ENCODE data around the gene FDX2. TPM values are rescaled to one million over a fixed set of nuclear protein-coding genes. Genes with fewer than 3 reads are reported as not detected.

Gene FDX2
- total RNA-seq, 2 donors from 2014 or later = 14.1 to 18.2 TPM

DNA sequence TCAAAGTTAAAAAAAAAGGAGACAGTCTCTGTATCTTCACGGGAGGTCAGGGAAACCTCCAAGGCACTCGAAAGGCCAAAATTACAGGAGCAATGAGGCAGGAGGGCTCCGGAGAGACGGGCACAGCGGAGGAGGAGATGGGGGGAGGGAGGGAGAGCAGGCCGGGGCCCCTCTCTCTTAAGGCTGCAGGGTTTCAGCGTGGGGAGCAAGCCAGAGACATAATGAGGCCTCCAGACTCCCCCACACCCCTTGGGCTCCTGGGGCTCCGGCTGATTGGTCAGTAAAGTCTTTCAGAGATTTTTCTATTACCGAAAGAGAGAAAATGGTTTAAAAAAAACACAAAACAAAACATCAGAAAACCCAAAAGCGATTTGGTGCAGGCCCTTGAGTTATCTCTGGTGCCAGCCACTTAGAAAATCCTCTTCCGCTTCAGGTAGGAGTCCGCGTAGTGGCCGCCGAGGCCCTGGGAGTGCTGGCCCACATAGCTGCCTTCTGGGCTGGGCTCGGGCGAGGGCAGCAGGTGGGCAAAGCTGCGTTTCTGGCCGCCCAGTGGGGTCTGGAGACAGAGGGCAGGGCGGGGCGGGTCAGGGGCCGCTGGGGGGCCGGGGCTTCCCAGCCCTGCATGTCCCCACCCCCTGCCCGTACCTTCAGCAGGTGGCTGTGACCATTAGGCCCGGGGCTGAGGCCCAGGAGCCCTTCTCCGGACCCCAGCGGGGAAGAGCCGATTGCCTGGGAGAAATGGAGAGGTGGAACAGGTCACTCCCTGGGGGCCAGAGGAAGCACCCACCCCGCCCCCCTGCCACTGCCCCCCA is 1.4 kb upstream of the FDX2 start:
- intact Hi-C loops (cut with DNase I) = no loop called here
- ATAC-seq (no peak), DNase-seq (no peak)

GRCh38 chr19:10316229-10317044 is 622 bp upstream of the FDX2 start:
- intact Hi-C loops (cut with DNase I) = no loop called here
- ATAC-seq = peak in 1 of 2 donors; percentile 3

GRCh38 chr19:10309423-10309822 is 6.4 kb downstream of the FDX2 start, which contains the start of gene ZGLP1:
Gene ZGLP1 (minus strand): TSS chr19:10309815.
- intact Hi-C loops (cut with DNase I) = no loop called here
- ATAC-seq (no peak), DNase-seq (no peak)

More at GRCh38 chr19:10316229-10317044, 622 bp upstream of the FDX2 start:
- no peak for DNase-seq

DNA sequence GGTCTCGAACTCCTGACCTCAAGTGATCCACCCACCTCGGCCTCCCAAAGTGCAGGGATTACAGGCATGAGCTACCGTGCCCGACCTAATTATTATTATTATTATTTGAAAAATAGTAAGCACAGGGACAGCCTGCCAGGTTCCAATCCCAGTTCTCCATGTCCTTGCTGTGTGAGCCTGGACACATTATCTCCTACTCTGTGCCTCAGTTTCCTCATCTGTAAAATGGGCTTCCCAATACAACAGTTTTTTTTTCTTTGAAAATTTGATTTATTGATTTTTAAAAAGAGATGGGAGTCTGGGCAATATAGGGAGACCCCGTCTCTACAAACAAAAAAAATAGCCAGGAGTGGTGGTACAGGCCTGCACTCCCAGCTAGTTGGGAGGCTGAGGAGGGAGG is 9.5 kb downstream of the FDX2 start:
- ATAC-seq (no peak), DNase-seq (no peak)
- intact Hi-C loops (cut with DNase I) = no loop called here

DNA sequence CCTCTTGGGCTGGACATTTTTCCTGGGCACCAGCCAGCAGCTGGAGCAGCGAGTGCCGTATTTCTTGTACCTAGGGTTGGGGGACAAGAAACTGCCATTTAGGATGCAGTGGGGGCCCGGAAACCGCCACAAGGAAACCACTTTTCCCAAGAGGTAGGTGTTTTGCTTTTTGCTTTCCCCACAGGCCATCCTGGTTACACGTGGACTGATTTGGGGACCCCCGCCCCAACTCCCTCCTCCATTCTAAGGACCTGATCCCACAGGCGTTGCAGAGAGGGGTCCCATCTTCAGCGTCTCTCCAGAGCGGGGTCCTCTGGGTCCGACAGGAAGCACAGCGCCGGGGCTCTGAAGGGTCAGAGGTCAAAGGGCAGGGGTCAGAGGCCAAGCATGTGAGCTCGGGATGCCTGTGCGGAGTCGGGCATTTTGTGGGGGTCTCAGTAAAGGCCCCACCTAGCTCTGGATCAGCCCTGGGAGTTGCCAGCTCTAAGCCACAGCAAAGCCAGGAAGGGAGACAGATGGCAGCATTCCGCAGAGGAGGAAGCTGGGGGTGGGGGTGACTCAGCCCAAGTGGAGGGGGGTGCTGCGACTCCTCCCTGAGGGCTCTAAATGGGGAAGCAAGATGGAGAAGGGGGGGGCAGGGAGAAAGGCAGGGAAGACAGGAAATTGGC is 10.5 kb downstream of the FDX2 start:
- ATAC-seq (peak; percentile 38 to 40), DNase-seq (no peak)
- intact Hi-C loops (cut with DNase I) = no loop called here

GRCh38 chr19:10299545-10300458 is 16.0 kb downstream of the FDX2 start:
- intact Hi-C loops (cut with DNase I) = no loop called here
- no peak for DNase-seq
- ATAC-seq = peak in 1 of 2 donors; percentile 21

DNA sequence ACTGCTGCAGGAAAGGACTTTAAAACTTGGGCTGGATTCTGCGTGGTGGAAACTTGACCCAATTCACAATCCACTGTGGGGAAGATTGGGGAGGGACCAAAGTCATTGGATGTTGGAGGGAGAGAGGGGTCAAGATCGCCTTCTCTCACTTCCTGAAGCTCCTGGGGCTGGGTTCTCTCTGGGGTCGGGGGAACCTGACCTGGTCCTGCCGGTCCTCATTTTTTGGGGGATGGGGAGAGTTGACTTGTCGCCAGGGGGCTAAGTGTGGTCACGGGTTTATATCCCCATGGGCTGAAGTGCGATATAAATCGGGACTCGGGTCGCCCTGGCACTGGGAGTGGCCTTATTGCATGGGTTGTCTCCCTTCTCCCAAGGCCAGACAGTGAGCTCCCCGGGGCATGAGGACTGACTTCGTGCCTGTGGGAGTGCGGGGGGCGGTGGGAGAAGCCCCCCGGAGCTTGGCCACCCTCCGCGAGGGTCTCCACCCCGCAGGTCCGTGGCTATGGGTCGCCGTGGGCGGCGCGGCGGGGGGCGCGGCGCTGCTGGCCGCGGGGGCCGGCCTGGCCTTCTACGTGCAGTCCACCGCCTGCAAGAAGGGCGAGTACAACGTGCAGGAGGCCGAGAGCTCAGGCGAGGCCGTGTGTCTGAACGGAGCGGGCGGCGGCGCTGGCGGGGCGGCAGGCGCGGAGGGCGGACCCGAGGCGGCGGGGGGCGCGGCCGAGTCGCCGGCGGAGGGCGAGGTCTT is 19.8 kb downstream of the FDX2 start:
- intact Hi-C loops (cut with DNase I) = no loop called here
- DNase-seq (no peak), ATAC-seq (no peak)

GRCh38 chr19:10295305-10295846 is 20.4 kb downstream of the FDX2 start:
- ATAC-seq = no peak
- no peak for DNase-seq
- intact Hi-C loops (cut with DNase I) = no loop called here

DNA sequence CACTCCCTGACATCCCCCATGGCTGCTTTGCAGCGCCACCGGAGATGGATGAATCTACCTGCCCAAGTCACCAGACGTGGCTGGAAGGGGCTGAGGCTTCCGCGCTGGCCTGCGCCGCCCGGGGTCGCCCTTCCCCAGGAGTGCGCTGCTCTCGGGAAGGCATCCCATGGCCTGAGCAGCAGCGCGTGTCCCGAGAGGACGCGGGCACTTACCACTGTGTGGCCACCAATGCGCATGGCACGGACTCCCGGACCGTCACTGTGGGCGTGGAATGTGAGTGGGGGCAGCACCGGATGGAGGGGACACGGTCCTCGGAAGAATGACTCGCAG is 21.5 kb downstream of the FDX2 start:
- DNase-seq (no peak), ATAC-seq (no peak)
- intact Hi-C loops (cut with DNase I) = no loop called here

GRCh38 chr19:10293637-10294367 is 22.0 kb downstream of the FDX2 start:
- intact Hi-C loops (cut with DNase I) = no loop called here
- ATAC-seq (no peak), DNase-seq (no peak)

GRCh38 chr19:10292789-10293636 is 22.8 kb downstream of the FDX2 start:
- no peak for ATAC-seq
- intact Hi-C loops (cut with DNase I) = no loop called here
- no peak for DNase-seq

- peak; percentile 65 to 76 for ATAC-seq
These were observed 23.5 kb downstream of the FDX2 start for GRCh38 chr19:10292206-10292788.

DNA sequence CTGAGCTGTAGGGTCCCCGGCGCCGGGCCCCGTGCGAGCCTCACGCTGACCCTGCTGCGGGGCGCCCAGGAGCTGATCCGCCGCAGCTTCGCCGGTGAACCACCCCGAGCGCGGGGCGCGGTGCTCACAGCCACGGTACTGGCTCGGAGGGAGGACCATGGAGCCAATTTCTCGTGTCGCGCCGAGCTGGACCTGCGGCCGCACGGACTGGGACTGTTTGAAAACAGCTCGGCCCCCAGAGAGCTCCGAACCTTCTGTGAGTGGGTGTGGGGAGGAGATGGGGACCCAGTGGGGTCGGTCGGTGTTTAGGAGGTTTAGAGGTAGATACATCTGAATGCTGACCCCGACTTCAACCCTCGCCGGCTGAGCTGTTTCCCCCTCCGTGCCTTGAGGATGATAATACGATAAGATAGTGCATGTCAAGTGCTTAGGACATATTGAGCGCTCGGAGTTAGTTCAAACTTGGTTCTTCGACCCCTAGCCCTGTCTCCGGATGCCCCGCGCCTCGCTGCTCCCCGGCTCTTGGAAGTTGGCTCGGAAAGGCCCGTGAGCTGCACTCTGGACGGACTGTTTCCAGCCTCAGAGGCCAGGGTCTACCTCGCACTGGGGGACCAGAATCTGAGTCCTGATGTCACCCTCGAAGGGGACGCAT is 24.1 kb downstream of the FDX2 start:
- ATAC-seq (no peak), DNase-seq (no peak)
- intact Hi-C loops (cut with DNase I) = no loop called here

More at GRCh38 chr19:10292206-10292788, 23.5 kb downstream of the FDX2 start:
- intact Hi-C loops (cut with DNase I) = no loop called here
- peak; percentile 87 for DNase-seq

GRCh38 chr19:10290876-10291553 is 24.8 kb downstream of the FDX2 start:
- ATAC-seq (peak; percentile 39 to 44), DNase-seq (peak; percentile 73)
- intact Hi-C loops (cut with DNase I) = no loop called here

GRCh38 chr19:10290357-10290875 is 25.4 kb downstream of the FDX2 start:
- DNase-seq = peak; percentile 58
- peak in 1 of 2 donors; percentile 3 for ATAC-seq
- intact Hi-C loops (cut with DNase I) = no loop called here

Data from left cardiac atrium (tissue), 4 donors.